ENCODE measurements around the gene VCX3B.
"Not testable (repeated sequence)": the region's sequence is repeated elsewhere in the genome, so short reads cannot be mapped to it uniquely, and the experiment has no call there.

VCX3B gene

GRCh38 chrX:8464530-8464929, at the start of gene VCX3B:
Gene VCX3B (plus strand): TSS chrX:8464830. CDS start chrX:8465451, 621 bp downstream.
- not testable (repeated sequence) for DNase-seq

DNA sequence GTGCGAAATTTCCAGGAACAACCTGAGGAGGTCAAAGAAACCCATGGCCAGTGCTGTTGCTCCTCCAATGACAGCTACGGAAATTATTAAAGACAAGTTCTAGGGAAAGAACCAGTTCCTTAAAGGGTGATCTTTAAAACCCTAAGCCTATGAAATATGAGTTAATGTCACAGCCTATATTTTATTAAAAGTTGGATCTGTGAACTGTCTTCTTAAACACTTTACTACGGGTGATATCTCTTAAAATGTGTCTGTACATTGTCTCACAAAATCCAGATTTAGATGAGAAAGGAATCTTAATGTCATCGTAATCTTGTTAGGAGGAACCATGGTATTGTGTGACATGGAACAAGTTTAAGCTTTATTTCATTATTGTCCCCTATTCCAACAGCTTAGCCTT, 46.3 kb upstream of the VCX3B start:
- no peak for DNase-seq

- no peak for DNase-seq
Measured at GRCh38 chrX:8424912-8425311, 39.7 kb upstream of the VCX3B start.

- DNase-seq: no peak
Measured at GRCh38 chrX:8429692-8430249, 34.9 kb upstream of the VCX3B start.

DNA sequence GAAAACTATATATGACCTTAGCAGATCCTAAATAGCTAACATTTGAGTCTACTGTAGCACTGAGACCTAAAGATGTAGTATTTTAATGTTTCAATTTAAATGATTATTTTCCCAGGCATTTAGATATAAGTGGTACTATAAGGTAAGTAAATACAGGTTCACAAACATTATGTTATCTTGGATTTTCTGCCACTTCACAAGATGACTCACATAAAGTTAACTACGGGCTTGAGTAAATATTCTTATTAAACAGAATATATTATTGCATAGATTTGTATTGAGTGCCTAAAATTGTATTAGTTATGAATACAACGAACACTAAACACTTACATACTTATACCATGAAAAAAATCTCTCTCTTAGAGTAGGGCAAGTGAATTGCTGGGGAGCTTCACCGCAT, 34.2 kb upstream of the VCX3B start:
- DNase-seq: no peak

GRCh38 chrX:8432396-8432795, 32.2 kb upstream of the VCX3B start:
- no peak for DNase-seq

DNA sequence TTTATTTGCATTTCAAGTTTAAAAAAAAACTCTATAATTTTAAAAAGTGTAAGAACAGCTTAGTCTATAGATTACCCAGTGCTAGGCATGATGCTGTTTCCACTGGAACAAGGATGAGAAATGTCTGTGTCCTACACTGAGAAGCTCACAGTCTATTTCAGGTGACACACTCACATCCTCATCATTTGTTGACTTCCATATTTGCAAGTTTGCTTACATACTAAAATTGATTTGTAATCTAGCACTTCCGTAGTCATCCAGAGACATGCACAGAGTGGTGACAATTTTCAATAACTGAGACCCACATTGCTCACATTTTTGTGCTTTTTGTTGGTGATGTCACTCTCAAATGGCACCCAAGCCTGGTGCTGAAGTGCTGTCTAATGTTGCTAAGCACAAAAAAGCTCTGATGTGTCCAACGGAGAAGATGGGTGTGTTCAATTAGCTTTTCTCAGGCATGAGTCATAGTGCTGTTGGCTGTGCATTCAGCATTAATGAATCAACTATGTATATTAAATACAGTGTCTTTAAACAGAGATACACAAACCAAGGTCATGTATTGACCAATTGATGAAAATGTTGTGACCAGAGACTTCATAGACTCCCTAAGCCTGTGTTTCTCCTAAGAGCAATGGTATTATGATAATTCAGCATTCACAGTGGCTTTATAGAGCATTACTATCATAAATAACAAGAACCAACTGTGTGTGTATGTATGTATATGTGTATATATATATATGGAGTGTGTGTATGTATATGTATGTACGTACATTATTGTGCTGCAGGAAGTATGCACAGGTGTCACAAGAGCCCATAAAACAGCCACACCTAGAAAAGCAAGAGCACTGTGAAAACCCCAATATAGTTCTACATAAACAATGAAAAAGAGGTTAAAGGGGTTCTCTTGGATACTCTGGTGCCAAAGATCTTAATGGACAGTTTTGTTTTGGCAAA, 31.2 kb upstream of the VCX3B start:
- no peak for DNase-seq

DNA sequence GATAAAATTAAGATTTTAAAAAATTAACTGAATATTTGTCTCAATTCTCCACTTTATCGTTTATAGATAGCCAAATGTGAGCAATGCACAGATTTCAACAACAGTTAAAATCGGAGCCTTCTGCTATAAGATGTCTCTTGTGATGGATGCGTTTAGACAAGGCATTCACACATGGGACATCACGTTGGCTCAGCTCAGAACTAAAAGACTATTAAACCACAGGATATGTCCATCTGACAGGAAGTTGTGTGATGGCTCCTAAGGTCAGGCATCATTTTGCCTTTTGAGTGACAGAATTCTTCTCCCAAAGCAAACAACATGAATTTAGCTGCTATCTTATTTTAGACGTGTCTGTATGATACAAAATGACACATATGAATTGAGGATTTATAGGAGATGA, 17.3 kb upstream of the VCX3B start:
- no peak for DNase-seq

DNA sequence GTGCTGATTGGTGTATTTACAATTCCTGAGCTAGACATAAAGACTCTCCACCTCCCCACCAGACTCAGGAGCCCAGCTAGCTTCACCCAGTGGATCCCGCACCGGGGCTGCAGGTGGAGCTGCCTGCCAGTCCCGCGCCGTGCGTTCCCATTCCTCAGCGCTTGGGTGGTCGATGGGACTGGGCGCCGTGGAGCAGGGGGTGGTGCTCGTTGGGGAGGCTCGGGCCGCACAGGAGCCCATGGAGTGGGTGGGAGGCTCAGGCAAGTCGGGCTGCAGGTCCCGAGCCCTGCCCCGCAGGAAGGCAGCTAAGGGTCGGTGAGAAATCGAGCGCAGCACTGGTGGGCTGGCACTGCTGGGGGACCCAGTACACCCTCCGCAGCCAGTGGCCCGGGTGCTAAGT, 12.3 kb upstream of the VCX3B start:
- not testable (repeated sequence) for DNase-seq

DNA sequence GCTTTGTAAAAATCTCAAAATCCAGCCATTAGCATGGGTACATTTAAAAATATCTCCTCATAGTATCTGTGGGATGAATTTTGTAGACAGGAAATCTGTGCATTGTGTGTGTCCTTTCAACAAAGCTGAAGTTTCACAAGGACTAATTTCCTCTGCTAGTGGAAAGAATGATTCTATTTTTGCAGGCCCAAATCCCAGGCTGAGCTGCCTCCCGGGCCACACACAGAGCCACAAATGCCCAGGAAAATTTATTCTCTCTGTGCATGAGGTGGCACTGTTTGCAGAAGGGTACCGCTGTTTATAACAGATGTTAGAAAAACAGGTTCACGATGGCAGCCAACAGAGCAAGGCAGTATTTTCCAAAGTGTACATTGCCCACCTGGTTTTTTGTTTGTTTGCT, 11.0 kb upstream of the VCX3B start:
- no peak for DNase-seq

- no peak for DNase-seq
Measured at GRCh38 chrX:8455557-8455956, 9.1 kb upstream of the VCX3B start.

- DNase-seq: no peak
Measured at GRCh38 chrX:8462488-8462887, 2.1 kb upstream of the VCX3B start.

DNA sequence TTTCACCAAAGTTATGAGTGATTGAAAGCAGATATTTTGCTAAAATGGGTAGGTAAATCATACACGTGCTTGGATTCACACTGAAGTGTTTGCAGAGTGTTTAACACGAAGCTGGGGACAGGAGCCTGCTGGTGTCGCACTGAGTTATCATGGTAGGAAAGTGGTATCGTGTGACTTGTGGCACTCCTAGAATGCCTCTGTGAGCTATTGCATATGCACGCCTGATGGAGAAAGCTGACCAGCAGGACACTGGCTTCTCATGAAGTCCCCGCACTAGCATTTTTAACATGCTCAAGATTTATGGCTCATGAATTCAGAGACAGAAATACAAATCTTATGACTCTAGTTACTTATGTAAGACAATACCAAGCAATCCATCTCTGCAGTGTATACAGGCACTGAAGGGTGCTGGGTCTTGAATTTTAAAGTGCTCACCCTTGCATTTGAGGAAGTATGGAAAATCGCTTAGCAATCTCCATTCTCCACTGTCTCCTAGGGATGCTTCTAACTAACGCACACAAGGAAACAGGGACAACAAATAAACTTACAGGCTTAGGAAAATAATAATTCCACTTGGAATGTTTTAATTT, 19.8 kb downstream of the VCX3B start:
- DNase-seq: no peak

DNA sequence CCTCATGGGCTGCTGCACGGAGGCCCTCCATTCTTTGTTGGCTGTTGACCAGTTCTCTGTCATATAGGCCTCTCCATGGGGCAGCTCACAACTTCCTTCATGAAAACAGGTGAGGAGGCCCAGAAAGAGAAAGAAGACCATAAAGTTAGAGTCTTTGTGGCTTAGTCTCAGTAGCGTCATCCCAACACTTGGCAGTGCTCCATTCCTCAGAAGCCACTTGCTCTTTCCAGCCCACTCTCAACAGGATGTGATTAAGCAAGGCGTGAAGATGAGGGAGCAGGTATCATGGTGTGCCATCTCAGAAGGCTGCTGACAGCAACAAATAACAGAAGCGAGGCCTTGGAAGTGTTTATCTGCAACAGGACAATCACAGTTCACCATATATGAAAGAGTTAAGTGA, 30.4 kb downstream of the VCX3B start:
- not testable (repeated sequence) for DNase-seq

GRCh38 chrX:8500203-8500602, 35.6 kb downstream of the VCX3B start:
- DNase-seq: no peak

DNA sequence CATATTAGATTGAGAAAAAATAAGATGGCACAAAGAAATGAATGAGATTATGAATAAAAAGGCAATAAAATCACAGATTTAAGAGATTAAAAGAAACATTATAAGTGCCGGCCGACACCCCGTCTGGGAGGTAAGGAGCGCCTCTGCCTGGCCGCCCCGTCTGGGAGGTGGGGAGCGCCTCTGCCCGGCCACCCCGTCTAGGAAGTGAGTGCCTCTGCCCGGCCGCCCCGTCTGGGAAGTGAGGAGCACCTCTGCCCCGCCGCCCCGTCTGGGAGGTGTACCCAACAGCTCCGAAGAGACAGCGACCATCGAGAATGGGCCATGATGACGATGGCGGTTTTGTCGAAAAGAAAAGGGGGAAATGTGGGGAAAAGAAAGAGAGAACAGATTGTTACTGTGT, 37.5 kb downstream of the VCX3B start:
- DNase-seq: not testable (repeated sequence)

- no peak for DNase-seq
Measured at GRCh38 chrX:8504451-8504850, 39.8 kb downstream of the VCX3B start.
